ENCODE results near the gene UBE2V1. TPM values are rescaled to one million over a fixed set of nuclear protein-coding genes. Genes with fewer than 3 reads are reported as not detected.
A peak's percentile ranks its signal among the peaks of the same experiment; 100 is the strongest.
"Not testable (repeated sequence)": the region's sequence is repeated elsewhere in the genome, so short reads cannot be mapped to it uniquely, and the experiment has no call there.

The UBE2V1 gene
- total RNA-seq, 4 donors from 2014 or later, result 58.8 to 86.7 (median 77.3) TPM

DNA sequence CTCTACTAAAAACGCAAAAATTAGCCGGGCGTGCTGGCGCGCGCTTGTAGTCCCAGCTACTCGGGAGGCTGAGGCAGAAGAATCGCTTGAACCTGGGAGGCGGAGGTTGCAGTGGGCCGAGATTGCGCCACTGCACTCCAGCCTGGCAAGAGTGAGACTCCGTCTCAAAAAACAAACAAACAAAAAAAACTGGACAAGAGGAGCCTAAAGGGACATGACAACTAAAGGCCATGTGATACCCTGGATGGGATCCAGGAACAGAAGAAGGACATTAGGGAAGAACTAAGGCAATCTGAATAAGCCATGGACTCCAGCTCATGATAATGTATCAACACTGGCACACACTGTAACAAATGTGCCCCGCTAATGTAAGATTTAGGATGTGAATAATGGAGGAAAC is 24.8 kb upstream of the UBE2V1 start:
- peak overlapping the region; percentile 22 to 90 (median 77) for H3K27ac ChIP-seq
- WGBS, 2 donors, result 73 to 74% methylated on average over 13 of the region's 13 CpGs
- not testable (repeated sequence) for H3K27me3 ChIP-seq, H3K4me3 ChIP-seq, H3K9me3 ChIP-seq
- H3K36me3 ChIP-seq, result peaks cover 0 to 42% (median 5%) of the 10 kb centered on the region in 3 donors
- H3K4me1 ChIP-seq, result peaks cover 3 to 66% (median 23%) of the 10 kb centered on the region in 4 donors
- TF ChIP-seq EP300 (IDR thresholded peaks at IDR 0.05), result peak in 1 of 2 donors; percentile 76
- peak in 1 of 2 donors; percentile 78 for DNase-seq (ENCODE audit: low spot score in 2 of 2)

DNA sequence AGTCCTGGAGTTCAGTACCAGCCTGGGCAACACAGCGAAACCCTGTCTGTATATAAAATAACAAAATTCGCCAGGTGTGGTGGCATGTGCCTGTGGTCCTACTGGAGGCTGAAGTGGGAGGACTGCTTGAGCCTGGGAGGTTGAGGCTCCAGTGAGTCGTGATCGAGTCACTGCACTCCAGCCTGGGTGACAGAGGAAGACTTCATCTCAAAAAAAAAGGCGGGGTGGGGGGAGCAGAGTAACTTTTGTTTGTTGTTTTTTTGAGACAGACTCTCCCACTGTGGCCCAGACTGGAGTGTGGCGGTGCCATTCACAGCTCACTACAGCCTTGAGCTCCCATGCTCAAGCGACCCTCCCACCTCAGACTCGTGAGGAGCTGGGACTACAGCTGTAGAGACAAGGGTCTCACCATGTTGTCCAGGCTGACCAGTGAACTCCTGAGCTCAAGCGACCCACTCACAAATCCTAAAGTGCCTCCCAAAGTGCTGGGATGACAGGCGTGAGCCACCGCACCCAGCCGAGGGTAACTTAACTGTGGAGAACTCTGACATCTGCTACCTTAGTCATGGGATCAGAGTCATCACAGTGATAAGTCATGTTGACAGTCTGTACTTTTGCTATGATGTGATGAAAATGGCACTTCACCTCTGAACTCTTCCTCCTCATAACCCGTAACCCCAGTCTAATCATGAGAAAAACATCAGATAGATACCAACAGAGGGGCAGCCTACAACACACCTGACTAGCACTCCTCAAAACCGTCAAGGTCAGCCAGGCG is 24.1 kb upstream of the UBE2V1 start:
- DNase-seq (ENCODE audit: low spot score in 2 of 2), result no peak
- WGBS, 2 donors, result 89% methylated on average over 11 to 15 of the region's 15 CpGs
- H3K4me3 ChIP-seq, result no peak overlapping the region
- H3K36me3 ChIP-seq, result peaks cover 0 to 38% (median 3%) of the 10 kb centered on the region in 3 donors
- peaks cover 3 to 61% (median 23%) of the 10 kb centered on the region in 4 donors for H3K4me1 ChIP-seq
- H3K27me3 ChIP-seq, result no peaks in the 10 kb centered on the region
- TF ChIP-seq, protein P1, sequence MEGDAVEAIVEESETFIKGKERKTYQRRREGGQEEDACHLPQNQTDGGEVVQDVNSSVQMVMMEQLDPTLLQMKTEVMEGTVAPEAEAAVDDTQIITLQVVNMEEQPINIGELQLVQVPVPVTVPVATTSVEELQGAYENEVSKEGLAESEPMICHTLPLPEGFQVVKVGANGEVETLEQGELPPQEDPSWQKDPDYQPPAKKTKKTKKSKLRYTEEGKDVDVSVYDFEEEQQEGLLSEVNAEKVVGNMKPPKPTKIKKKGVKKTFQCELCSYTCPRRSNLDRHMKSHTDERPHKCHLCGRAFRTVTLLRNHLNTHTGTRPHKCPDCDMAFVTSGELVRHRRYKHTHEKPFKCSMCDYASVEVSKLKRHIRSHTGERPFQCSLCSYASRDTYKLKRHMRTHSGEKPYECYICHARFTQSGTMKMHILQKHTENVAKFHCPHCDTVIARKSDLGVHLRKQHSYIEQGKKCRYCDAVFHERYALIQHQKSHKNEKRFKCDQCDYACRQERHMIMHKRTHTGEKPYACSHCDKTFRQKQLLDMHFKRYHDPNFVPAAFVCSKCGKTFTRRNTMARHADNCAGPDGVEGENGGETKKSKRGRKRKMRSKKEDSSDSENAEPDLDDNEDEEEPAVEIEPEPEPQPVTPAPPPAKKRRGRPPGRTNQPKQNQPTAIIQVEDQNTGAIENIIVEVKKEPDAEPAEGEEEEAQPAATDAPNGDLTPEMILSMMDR (IDR thresholded peaks at IDR 0.05), result no peak
- TF ChIP-seq EP300 (IDR thresholded peaks at IDR 0.05) (no peak), POLR2A (IDR thresholded peaks at IDR 0.05) (no peak)
- no peaks in the 10 kb centered on the region for H3K9me3 ChIP-seq
- H3K27ac ChIP-seq, result peak overlapping the region; percentile 22 to 90 (median 70)

DNA sequence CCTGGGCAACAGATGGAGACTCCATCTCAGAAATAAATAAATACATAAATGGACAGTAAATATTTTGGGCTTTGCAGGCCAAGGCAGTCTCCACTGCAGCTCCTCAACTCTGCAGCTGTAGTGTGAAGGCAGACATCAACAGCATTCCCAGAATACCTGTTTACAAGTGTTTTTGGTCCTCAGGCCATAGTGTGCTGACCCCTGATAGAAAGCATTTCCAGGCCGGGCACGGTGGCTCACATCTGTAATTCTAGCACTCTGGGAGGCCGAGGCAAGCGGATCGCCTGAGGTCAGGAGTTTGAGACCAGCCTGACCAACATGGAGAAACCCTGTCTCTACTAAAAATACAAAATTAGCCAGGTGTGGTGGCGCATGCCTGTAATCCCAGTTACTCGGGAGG is 22.2 kb upstream of the UBE2V1 start:
- Histone ChIP-seq H3K4me1 (peaks cover 3 to 48% (median 19%) of the 10 kb centered on the region in 4 donors), H3K36me3 (peaks cover 0 to 35% (median 0%) of the 10 kb centered on the region in 3 donors)
- H3K27me3 ChIP-seq; H3K9me3 ChIP-seq; H3K27ac ChIP-seq; DNase-seq (ENCODE audit: low spot score in 2 of 2); H3K4me3 ChIP-seq: not testable (repeated sequence)
- 89 to 93% methylated on average over 7 of the region's 7 CpGs for WGBS, 2 donors

DNA sequence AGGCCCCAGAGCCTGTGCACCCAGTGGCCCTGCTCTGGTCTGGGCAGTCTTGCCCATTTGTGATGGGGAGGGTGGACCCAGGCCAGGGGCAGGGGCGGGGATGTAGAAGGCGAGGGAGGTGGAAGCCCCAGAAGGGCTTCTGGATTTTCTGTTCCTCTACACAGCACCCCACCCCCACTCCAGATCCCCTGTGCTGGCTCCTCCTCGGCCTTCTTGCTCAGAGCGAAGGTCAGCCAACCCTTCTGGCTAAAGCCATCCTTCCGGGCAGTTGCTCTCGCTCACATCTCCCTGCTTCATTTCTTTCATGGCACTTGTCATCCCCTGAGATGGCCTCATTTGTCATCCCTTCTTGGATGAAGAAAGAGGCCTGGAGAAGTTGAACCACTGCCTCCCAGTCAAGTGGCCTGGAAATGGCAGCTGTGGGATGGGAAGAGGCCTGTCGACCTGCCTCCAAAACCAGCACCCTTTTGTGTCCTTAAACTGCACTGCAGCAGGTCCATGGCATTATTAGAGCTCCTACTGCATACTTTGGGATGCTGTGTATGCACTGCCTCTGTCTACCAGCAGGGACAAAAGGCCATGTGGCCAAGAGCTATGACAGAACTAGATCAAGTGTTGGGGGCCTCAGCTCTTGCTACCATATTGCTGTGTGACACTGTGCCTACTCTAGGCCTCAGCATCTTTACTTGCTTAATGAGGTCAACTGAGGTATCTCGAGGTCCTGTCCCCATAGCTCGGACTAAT is 20.7 kb upstream of the UBE2V1 start:
- H3K27me3 ChIP-seq, result no peaks in the 10 kb centered on the region
- H3K4me3 ChIP-seq, result no peak overlapping the region
- peak overlapping the region in 1 of 4 donors; percentile 16 for H3K27ac ChIP-seq
- H3K36me3 ChIP-seq, result peaks cover 0 to 49% (median 0%) of the 10 kb centered on the region in 3 donors
- H3K9me3 ChIP-seq, result no peaks in the 10 kb centered on the region
- TF ChIP-seq, protein P1 (IDR thresholded peaks at IDR 0.05), result no peak
- TF ChIP-seq EP300 (IDR thresholded peaks at IDR 0.05) (no peak), POLR2A (IDR thresholded peaks at IDR 0.05) (no peak)
- DNase-seq (ENCODE audit: low spot score in 2 of 2), result no peak
- H3K4me1 ChIP-seq, result peaks cover 3 to 33% (median 10%) of the 10 kb centered on the region in 4 donors
- 65 to 66% methylated on average over 9 of the region's 9 CpGs for WGBS, 2 donors

DNA sequence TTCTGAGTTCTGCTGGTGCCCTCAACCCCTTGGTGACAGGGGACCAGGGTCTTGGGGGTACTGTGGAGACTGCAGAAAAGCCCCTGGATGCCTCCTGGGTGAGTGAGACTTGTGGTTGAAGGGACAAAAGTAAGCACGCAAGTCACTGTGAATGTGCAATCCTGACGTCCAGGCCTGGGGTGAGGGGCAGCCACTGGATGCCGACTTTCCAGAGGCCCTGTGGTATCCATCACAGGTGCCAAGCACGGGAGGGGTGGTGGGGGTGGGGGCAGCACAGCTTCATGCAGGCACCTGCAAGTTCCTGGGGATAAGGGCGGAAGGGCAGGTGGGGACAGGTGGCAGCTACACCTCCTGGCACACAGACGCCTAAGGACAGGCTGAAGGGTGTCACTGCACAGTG is 20.1 kb upstream of the UBE2V1 start:
- no peaks in the 10 kb centered on the region for H3K27me3 ChIP-seq
- H3K9me3 ChIP-seq, result no peaks in the 10 kb centered on the region
- H3K27ac ChIP-seq, result peak overlapping the region in 1 of 4 donors; percentile 16
- peaks cover 0 to 55% (median 4%) of the 10 kb centered on the region in 3 donors for H3K36me3 ChIP-seq
- H3K4me3 ChIP-seq, result no peak overlapping the region
- no peak for DNase-seq (ENCODE audit: low spot score in 2 of 2)
- H3K4me1 ChIP-seq, result peaks cover 0 to 27% (median 5%) of the 10 kb centered on the region in 4 donors
- TF ChIP-seq, protein P1 (IDR thresholded peaks at IDR 0.05), result no peak
- TF ChIP-seq EP300 (IDR thresholded peaks at IDR 0.05), result no peak
- TF ChIP-seq POLR2A (IDR thresholded peaks at IDR 0.05), result no peak
- 85 to 100% methylated on average over 3 to 6 of the region's 6 CpGs for WGBS, 2 donors

DNA sequence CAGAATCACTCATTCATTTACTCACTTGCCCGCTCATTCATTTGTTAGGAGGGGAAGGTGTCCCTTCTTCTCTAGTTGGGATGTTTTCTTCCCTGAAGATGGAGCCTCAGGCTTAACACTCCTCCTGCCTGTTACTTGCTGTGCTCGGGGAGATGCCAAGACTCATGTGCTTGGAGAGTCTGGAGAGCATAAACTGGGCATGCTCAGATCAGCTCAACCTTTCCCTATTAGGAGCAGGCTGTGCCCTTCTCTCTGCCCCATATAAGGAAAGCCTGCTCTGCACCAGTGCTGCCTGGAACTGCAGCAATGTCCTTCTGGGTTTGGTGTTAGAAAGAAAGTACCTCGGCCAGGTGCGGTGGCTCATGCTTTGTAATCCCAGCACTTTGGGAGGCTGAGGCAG is 18.0 kb upstream of the UBE2V1 start:
- no peak for DNase-seq (ENCODE audit: low spot score in 2 of 2)
- H3K27ac ChIP-seq, result no peak overlapping the region
- no peaks in the 10 kb centered on the region for H3K9me3 ChIP-seq
- no peak for TF ChIP-seq POLR2A (IDR thresholded peaks at IDR 0.05)
- H3K4me3 ChIP-seq, result no peak overlapping the region
- peaks cover 0 to 75% (median 12%) of the 10 kb centered on the region in 3 donors for H3K36me3 ChIP-seq
- 68 to 84% methylated on average over 4 of the region's 4 CpGs for WGBS, 2 donors
- H3K27me3 ChIP-seq, result no peaks in the 10 kb centered on the region
- H3K4me1 ChIP-seq, result peaks cover 0 to 13% (median 0%) of the 10 kb centered on the region in 4 donors
